ENCODE results near the gene JAKMIP1. TPM values are rescaled to one million over a fixed set of nuclear protein-coding genes. Genes with fewer than 3 reads are reported as not detected.

JAKMIP1 gene
- total RNA-seq, 1 donor from 2014 or later: 0.13 TPM

DNA sequence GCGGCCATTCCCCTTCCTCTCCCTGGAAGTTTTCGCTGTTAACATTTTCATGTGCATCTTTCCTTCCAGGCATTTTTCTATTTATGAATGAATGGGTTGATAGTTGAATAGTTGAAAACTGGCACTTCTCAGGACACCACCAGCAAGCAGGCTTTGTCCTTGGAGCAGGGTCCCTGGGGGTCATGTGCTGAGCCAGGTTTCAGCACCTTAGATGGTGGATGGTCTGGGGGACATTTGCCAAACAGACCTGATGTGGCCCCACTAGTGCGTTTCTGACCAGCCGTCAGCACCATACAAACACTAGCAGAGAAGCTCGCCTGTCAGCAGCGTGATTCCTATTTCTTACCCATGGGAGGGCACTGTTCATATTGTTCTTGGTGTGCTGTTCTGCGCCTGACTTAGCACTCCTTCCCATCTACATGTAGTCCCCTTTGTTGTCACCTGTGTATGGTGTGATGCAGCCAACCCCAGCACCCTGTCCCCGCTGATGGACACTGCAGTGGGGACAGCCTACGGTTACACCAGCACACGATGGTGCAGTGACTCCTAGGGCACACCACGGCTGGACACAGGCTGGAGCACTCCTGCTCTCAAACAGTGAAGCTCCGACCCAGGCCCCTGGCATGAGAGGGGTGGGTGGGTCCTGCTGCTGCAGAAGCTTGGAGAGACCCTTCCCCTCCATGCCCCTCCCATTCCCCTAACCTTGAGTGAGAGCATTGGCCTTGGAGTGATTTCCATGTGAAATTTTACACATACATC lies 42.1 kb upstream of the JAKMIP1 start:
- TF ChIP-seq, protein P1, sequence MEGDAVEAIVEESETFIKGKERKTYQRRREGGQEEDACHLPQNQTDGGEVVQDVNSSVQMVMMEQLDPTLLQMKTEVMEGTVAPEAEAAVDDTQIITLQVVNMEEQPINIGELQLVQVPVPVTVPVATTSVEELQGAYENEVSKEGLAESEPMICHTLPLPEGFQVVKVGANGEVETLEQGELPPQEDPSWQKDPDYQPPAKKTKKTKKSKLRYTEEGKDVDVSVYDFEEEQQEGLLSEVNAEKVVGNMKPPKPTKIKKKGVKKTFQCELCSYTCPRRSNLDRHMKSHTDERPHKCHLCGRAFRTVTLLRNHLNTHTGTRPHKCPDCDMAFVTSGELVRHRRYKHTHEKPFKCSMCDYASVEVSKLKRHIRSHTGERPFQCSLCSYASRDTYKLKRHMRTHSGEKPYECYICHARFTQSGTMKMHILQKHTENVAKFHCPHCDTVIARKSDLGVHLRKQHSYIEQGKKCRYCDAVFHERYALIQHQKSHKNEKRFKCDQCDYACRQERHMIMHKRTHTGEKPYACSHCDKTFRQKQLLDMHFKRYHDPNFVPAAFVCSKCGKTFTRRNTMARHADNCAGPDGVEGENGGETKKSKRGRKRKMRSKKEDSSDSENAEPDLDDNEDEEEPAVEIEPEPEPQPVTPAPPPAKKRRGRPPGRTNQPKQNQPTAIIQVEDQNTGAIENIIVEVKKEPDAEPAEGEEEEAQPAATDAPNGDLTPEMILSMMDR (IDR thresholded peaks at IDR 0.05): no peak
- DNase-seq: no peak
- CTCF ChIA-PET: interaction anchor here (1.5 kb wide), 1 partner anchor 89 kb away, joined by 3 read pairs; no protein-coding TSS in a partner anchor
- no peak overlapping the region for H3K4me3 Mint-ChIP-seq
- no peak for ATAC-seq (ENCODE audit: low read depth)
- H3K9me3 Mint-ChIP-seq: peaks cover 10% of the 10 kb centered on the region
- intact Hi-C loops (cut with micrococcal nuclease): no loop called here
- no peaks in the 10 kb centered on the region for H3K36me3 Mint-ChIP-seq (ENCODE audit: low read depth)
- no peaks in the 10 kb centered on the region for H3K4me1 Mint-ChIP-seq
- POLR2A ChIA-PET: no interaction called here
- H3K27ac Mint-ChIP-seq: no peak overlapping the region
- H3K27me3 Mint-ChIP-seq: peaks cover 33% of the 10 kb centered on the region

- intact Hi-C loops (cut with micrococcal nuclease): no loop called here
- Mint-ChIP-seq H3K27me3 (peaks cover 26% of the 10 kb centered on the region), H3K4me3 (no peak overlapping the region), H3K36me3 (ENCODE audit: low read depth) (no peaks in the 10 kb centered on the region), H3K4me1 (no peaks in the 10 kb centered on the region), H3K9me3 (peaks cover 10% of the 10 kb centered on the region), H3K27ac (no peak overlapping the region)
- CTCF ChIA-PET: no interaction called here
- DNase-seq (no peak), ATAC-seq (ENCODE audit: low read depth) (no peak)
- POLR2A ChIA-PET: no interaction called here
- TF ChIP-seq, protein P1 (IDR thresholded peaks at IDR 0.05): no peak
These were observed 40.9 kb upstream of the JAKMIP1 start for GRCh38 chr4:6241062-6241845.

- intact Hi-C loops (cut with micrococcal nuclease): no loop called here
- H3K36me3 Mint-ChIP-seq (ENCODE audit: low read depth): no peaks in the 10 kb centered on the region
- H3K9me3 Mint-ChIP-seq: peaks cover 9% of the 10 kb centered on the region
- peaks cover 22% of the 10 kb centered on the region for H3K27me3 Mint-ChIP-seq
- POLR2A ChIA-PET: no interaction called here
- TF ChIP-seq, protein P1 (IDR thresholded peaks at IDR 0.05): no peak
- no peak overlapping the region for H3K27ac Mint-ChIP-seq
- ATAC-seq (ENCODE audit: low read depth): no peak
- CTCF ChIA-PET: no interaction called here
- no peaks in the 10 kb centered on the region for H3K4me1 Mint-ChIP-seq
- H3K4me3 Mint-ChIP-seq: no peak overlapping the region
- no peak for DNase-seq
These were observed 39.6 kb upstream of the JAKMIP1 start for GRCh38 chr4:6239968-6240367.

- POLR2A ChIA-PET: no interaction called here
- H3K4me3 Mint-ChIP-seq: no peak overlapping the region
- no peak overlapping the region for H3K27ac Mint-ChIP-seq
- H3K36me3 Mint-ChIP-seq (ENCODE audit: low read depth): no peaks in the 10 kb centered on the region
- intact Hi-C loops (cut with micrococcal nuclease): no loop called here
- ATAC-seq (ENCODE audit: low read depth) (no peak), DNase-seq (no peak)
- TF ChIP-seq, protein P1 (IDR thresholded peaks at IDR 0.05): no peak
- CTCF ChIA-PET: no interaction called here
- H3K27me3 Mint-ChIP-seq: peaks cover 17% of the 10 kb centered on the region
- H3K9me3 Mint-ChIP-seq: peaks cover 6% of the 10 kb centered on the region
- H3K4me1 Mint-ChIP-seq: no peaks in the 10 kb centered on the region
These were observed 39.1 kb upstream of the JAKMIP1 start for GRCh38 chr4:6239486-6239885.

DNA sequence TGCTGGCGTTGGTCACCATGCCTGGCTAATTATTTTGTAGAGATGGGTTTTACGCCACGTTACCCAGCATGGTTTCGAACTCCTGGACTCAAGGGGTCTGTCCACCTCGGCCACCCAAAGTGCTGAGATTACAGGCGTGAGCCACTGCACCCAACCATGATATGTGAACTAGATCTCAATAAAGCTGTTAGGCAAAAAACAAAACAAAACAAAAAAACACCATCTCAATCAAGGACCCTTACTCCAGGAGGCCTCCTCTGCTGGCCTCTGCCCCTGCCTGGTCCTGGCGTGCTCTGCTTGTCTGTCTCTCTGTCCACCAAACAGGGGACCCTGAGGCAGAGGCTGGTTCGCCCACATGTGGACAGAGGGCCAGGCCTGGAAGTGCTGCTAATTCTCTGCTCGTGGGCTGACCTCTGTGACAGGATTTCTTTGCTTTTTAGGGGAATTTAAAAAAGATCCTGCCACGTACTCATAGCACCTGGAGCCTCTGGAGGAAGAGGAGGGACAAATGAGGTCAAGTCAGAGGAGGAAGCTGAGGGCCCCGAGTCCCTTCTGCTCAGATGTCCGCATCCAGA lies 36.6 kb upstream of the JAKMIP1 start:
- H3K36me3 Mint-ChIP-seq (ENCODE audit: low read depth): no peaks in the 10 kb centered on the region
- H3K4me1 Mint-ChIP-seq: no peaks in the 10 kb centered on the region
- no peak overlapping the region for H3K27ac Mint-ChIP-seq
- no peaks in the 10 kb centered on the region for H3K9me3 Mint-ChIP-seq
- peaks cover 8% of the 10 kb centered on the region for H3K27me3 Mint-ChIP-seq
- intact Hi-C loops (cut with micrococcal nuclease): no loop called here
- no peak for ATAC-seq (ENCODE audit: low read depth)
- DNase-seq: no peak
- TF ChIP-seq, protein P1 (IDR thresholded peaks at IDR 0.05): no peak
- H3K4me3 Mint-ChIP-seq: no peak overlapping the region
- ChIA-PET POLR2A (no interaction called here), CTCF (no interaction called here)

Measured in activated B cell treated with CpG ODN at 0.5 μM for 24 hours (primary cell).